Measurements from ENCODE around the gene RAP1GDS1. TPM values are rescaled to one million over a fixed set of nuclear protein-coding genes. Genes with fewer than 3 reads are reported as not detected.

Gene RAP1GDS1
- total and polyA plus RNA-seq, 10 donors: 13.5 to 55.1 (median 46.4) TPM

DNA sequence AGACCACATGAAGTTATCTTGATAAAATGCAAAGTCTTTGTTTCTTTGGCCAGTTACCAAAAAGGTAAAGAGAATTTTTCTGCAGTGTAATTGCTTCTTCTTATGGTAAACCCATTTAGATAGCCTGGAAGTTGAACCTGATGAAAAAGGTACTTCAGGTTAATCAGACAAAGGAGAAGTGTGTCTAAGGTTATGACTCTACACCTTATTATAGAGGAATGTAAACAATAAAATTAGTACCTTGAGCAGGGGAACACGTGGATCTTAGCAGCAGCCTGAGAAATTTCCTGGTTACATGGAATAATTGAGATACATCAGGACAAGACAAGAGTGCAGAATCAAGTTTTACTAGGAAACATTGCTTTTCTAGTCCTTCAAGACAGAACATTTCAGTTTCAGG lies 70.8 kb downstream of the RAP1GDS1 start:
- Histone ChIP-seq H3K4me1 (peaks cover 0 to 6% (median 0%) of the 10 kb centered on the region in 6 donors), H3K27ac (no peak overlapping the region), H3K27me3 (replicated peaks in 1 of 7) (no peaks in the 10 kb centered on the region), H3K4me3 (no peak overlapping the region), H3K9me3 (peaks cover 15 to 76% (median 65%) of the 10 kb centered on the region in 8 donors), H3K36me3 (peaks cover 0 to 24% (median 0%) of the 10 kb centered on the region in 6 donors)
- no peak for DNase-seq
- TF ChIP-seq, protein P1, sequence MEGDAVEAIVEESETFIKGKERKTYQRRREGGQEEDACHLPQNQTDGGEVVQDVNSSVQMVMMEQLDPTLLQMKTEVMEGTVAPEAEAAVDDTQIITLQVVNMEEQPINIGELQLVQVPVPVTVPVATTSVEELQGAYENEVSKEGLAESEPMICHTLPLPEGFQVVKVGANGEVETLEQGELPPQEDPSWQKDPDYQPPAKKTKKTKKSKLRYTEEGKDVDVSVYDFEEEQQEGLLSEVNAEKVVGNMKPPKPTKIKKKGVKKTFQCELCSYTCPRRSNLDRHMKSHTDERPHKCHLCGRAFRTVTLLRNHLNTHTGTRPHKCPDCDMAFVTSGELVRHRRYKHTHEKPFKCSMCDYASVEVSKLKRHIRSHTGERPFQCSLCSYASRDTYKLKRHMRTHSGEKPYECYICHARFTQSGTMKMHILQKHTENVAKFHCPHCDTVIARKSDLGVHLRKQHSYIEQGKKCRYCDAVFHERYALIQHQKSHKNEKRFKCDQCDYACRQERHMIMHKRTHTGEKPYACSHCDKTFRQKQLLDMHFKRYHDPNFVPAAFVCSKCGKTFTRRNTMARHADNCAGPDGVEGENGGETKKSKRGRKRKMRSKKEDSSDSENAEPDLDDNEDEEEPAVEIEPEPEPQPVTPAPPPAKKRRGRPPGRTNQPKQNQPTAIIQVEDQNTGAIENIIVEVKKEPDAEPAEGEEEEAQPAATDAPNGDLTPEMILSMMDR (IDR thresholded peaks at IDR 0.05 in 8 of 11, conservative IDR thresholded peaks at IDR 0.05 in 3 of 11): no peak
- TF ChIP-seq POLR2AphosphoS5 (IDR thresholded peaks at IDR 0.05) (no peak), POLR2A (IDR thresholded peaks at IDR 0.05) (no peak)
- 89 to 93% (median 90%) methylated on average over 1 of the region's 1 CpG for WGBS, 5 donors
- intact Hi-C loops (cut with DNase I; ENCODE audit: low total_unique reads): no loop called here

DNA sequence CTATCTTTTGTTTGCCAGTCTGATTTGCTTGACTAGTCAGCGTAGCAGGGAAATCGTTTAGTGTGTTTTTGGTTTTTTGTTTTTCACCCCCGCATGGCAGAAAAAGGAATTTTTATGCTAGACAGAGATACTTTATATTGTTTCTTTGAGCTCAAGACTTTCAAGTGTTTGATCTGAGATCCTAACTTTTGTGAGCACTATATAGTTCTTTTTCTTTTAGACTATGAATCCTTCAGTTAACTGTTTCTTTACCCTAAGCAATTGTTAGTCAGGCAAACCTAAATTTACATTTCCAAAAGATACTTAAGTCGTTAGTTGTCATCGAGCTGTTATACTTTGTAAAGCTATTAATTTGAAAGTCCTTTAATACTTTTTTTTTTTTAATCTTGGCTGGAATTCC lies 73.3 kb downstream of the RAP1GDS1 start:
- H3K9me3 ChIP-seq: peaks cover 15 to 62% (median 56%) of the 10 kb centered on the region in 8 donors
- peaks cover 0 to 24% (median 0%) of the 10 kb centered on the region in 6 donors for H3K36me3 ChIP-seq
- H3K27ac ChIP-seq: no peak overlapping the region
- no peaks in the 10 kb centered on the region for H3K27me3 ChIP-seq (replicated peaks in 1 of 7)
- TF ChIP-seq, protein P1 (IDR thresholded peaks at IDR 0.05 in 8 of 11, conservative IDR thresholded peaks at IDR 0.05 in 3 of 11): no peak
- TF ChIP-seq POLR2AphosphoS5 (IDR thresholded peaks at IDR 0.05): no peak
- TF ChIP-seq POLR2A (IDR thresholded peaks at IDR 0.05): no peak
- intact Hi-C loops (cut with DNase I; ENCODE audit: low total_unique reads): no loop called here
- no peak for DNase-seq
- H3K4me3 ChIP-seq: no peak overlapping the region
- 80 to 94% (median 87%) methylated on average over 5 of the region's 5 CpGs for WGBS, 5 donors
- peaks cover 0 to 6% (median 0%) of the 10 kb centered on the region in 6 donors for H3K4me1 ChIP-seq

DNA sequence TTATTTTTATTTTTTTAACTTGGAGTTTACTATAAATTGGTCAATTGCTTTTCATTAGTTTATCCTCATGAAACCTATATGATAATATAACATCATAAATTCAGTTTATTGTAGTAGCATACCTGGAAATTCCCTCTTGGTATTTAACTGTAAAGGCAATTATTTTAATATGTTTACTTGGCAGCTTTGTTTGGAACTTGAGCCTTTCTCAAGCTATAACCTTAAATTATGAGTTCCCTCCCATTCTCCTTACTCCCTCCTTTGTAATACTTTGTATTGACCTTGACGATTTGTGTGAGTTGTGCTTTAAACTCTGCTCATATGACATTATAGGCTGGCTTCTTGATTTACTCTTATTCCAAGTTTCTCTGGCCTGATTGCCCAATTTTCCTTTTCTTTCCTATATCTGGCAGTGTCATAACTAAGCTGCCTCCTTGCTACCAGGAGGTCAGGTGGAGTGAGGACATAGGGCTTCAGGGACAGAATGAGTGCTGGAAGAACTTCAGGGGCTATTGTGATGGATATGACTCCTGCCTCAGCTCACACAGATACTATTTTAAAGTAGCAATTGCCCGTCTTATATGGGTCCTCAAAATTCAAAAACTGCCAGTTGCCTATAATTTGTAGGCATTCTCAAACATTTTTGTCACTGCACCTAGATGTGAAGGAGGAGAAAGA lies 77.7 kb downstream of the RAP1GDS1 start:
- intact Hi-C loops (cut with DNase I; ENCODE audit: low total_unique reads): no loop called here
- peaks cover 0 to 6% (median 0%) of the 10 kb centered on the region in 6 donors for H3K4me1 ChIP-seq
- WGBS, 5 donors: 91 to 98% (median 94%) methylated on average over 2 of the region's 2 CpGs
- no peak overlapping the region for H3K27ac ChIP-seq
- H3K36me3 ChIP-seq: peaks cover 0 to 21% (median 0%) of the 10 kb centered on the region in 6 donors
- no peaks in the 10 kb centered on the region for H3K27me3 ChIP-seq (replicated peaks in 1 of 7)
- TF ChIP-seq, protein P1 (IDR thresholded peaks at IDR 0.05 in 8 of 11, conservative IDR thresholded peaks at IDR 0.05 in 3 of 11): no peak
- TF ChIP-seq POLR2AphosphoS5 (IDR thresholded peaks at IDR 0.05) (no peak), POLR2A (IDR thresholded peaks at IDR 0.05) (no peak)
- no peak for DNase-seq
- H3K4me3 ChIP-seq: no peak overlapping the region
- peaks cover 0 to 18% (median 13%) of the 10 kb centered on the region in 8 donors for H3K9me3 ChIP-seq

DNA sequence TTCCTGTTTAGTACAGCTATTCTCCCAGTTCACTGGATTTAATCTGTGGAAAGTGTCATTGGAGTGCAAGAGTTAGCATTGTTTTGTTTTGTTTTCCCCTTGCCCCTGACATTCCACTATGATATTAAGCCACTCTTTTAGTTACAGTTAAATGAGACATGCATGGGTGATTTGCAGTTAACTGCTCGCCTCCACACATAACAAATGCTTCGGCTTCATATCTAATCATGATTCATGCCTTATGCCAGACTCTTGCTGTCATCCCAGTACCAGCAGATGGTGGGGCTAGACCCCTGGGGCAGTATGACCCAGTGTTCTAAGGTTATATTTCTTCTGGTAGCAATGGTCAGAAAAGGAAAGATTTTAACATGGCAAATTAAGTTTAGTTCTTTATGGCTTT lies 80.1 kb downstream of the RAP1GDS1 start:
- Histone ChIP-seq H3K4me1 (peaks cover 0 to 5% (median 0%) of the 10 kb centered on the region in 6 donors), H3K27me3 (replicated peaks in 1 of 7) (no peaks in the 10 kb centered on the region), H3K36me3 (peaks cover 0 to 34% (median 1%) of the 10 kb centered on the region in 6 donors), H3K27ac (no peak overlapping the region), H3K4me3 (no peak overlapping the region), H3K9me3 (no peaks in the 10 kb centered on the region)
- 64 to 85% (median 78%) methylated on average over 2 of the region's 2 CpGs for WGBS, 5 donors
- DNase-seq: no peak
- intact Hi-C loops (cut with DNase I; ENCODE audit: low total_unique reads): no loop called here
- no peak for TF ChIP-seq POLR2A (IDR thresholded peaks at IDR 0.05)
- TF ChIP-seq, protein P1 (IDR thresholded peaks at IDR 0.05 in 8 of 11, conservative IDR thresholded peaks at IDR 0.05 in 3 of 11): no peak
